ENCODE measurements around the gene VWA2. TPM values are rescaled to one million over a fixed set of nuclear protein-coding genes. Genes with fewer than 3 reads are reported as not detected.

Gene VWA2
- total RNA-seq, 1 donor from 2014 or later = not detected

- H3K36me3 Mint-ChIP-seq (ENCODE audit: low read depth) = no peaks in the 10 kb centered on the region
- H3K27ac Mint-ChIP-seq = no peak overlapping the region
- ATAC-seq (ENCODE audit: low read depth) = no peak
- no peak for TF ChIP-seq CTCF (IDR thresholded peaks at IDR 0.05)
- ChIA-PET POLR2A (no interaction called here), CTCF (no interaction called here)
- no peaks in the 10 kb centered on the region for H3K27me3 Mint-ChIP-seq
- H3K4me1 Mint-ChIP-seq = no peaks in the 10 kb centered on the region
- no peak for DNase-seq
- H3K4me3 Mint-ChIP-seq = no peak overlapping the region
- intact Hi-C loops (cut with micrococcal nuclease) = no loop called here
- H3K9me3 Mint-ChIP-seq = no peaks in the 10 kb centered on the region
Observed at GRCh38 chr10:114337510-114338462, 98.7 kb downstream of the VWA2 start.

- POLR2A ChIA-PET = no interaction called here
- ATAC-seq (ENCODE audit: low read depth) = no peak
- Mint-ChIP-seq H3K4me3 (no peak overlapping the region), H3K4me1 (no peaks in the 10 kb centered on the region), H3K9me3 (no peaks in the 10 kb centered on the region), H3K27ac (no peak overlapping the region), H3K36me3 (ENCODE audit: low read depth) (no peaks in the 10 kb centered on the region), H3K27me3 (no peaks in the 10 kb centered on the region)
- TF ChIP-seq CTCF (IDR thresholded peaks at IDR 0.05) = no peak
- CTCF ChIA-PET = no interaction called here
- intact Hi-C loops (cut with micrococcal nuclease) = no loop called here
- no peak for DNase-seq
Observed at GRCh38 chr10:114340816-114341215, 101.8 kb downstream of the VWA2 start.

Other genes starting within 250 kb of the VWA2 start
- gene ADRB1, start 195.4 kb upstream of the VWA2 start, total RNA-seq = not detected in 2 replicates
- 19.7 and 24.8 TPM in 2 replicates for gene CCDC186, start 65.1 kb upstream of the VWA2 start, total RNA-seq
- gene TDRD1, start 59.9 kb upstream of the VWA2 start, total RNA-seq = 0.33 and 0.59 TPM in 2 replicates
- 0.89 and 1.3 TPM in 2 replicates for gene AFAP1L2, start 165.2 kb downstream of the VWA2 start, total RNA-seq

Data from activated B cell treated with CpG ODN at 0.5 μM for 24 hours (primary cell).